ENCODE results near the gene TMEM63A.

Gene TMEM63A

GRCh38 chr1:225875044-225875815 lies 7.0 kb downstream of the TMEM63A start:
- ATAC-seq (replicated peaks) (peak; percentile 23), DNase-seq (no peak)
- peaks cover 55 to 61% of the 10 kb centered on the region in 2 donors for H3K4me1 Mint-ChIP-seq (ENCODE audit: low read depth in 2 of 2)
- no peaks in the 10 kb centered on the region for H3K27me3 Mint-ChIP-seq
- H3K9me3 Mint-ChIP-seq: no peaks in the 10 kb centered on the region
- H3K36me3 Mint-ChIP-seq (ENCODE audit: insufficient read depth): peaks cover 66% of the 10 kb centered on the region
- no peak overlapping the region for H3K4me3 Mint-ChIP-seq
- H3K27ac Mint-ChIP-seq: peak overlapping the region; percentile 13 to 60

- ATAC-seq (replicated peaks) (no peak), DNase-seq (no peak)
- Mint-ChIP-seq H3K36me3 (ENCODE audit: insufficient read depth) (peaks cover 73% of the 10 kb centered on the region), H3K9me3 (no peaks in the 10 kb centered on the region), H3K27ac (peak overlapping the region; percentile 13 to 60), H3K27me3 (no peaks in the 10 kb centered on the region), H3K4me1 (ENCODE audit: low read depth in 2 of 2) (peaks cover 48 to 54% of the 10 kb centered on the region in 2 donors), H3K4me3 (no peak overlapping the region)
These were observed 7.7 kb downstream of the TMEM63A start for GRCh38 chr1:225874431-225874830.

GRCh38 chr1:225873281-225873850 lies 8.8 kb downstream of the TMEM63A start:
- DNase-seq (no peak), ATAC-seq (replicated peaks) (no peak)
- no peaks in the 10 kb centered on the region for H3K9me3 Mint-ChIP-seq
- H3K27me3 Mint-ChIP-seq: no peaks in the 10 kb centered on the region
- peak overlapping the region; percentile 44 to 52 for H3K27ac Mint-ChIP-seq
- peaks cover 83% of the 10 kb centered on the region for H3K36me3 Mint-ChIP-seq (ENCODE audit: insufficient read depth)
- peak overlapping the region in 1 of 2 donors; percentile 41 for H3K4me3 Mint-ChIP-seq
- peaks cover 38 to 47% of the 10 kb centered on the region in 2 donors for H3K4me1 Mint-ChIP-seq (ENCODE audit: low read depth in 2 of 2)

GRCh38 chr1:225872075-225872430 lies 10.1 kb downstream of the TMEM63A start:
- H3K36me3 Mint-ChIP-seq (ENCODE audit: insufficient read depth): peaks cover 86% of the 10 kb centered on the region
- peak overlapping the region in 1 of 2 donors; percentile 56 for H3K4me3 Mint-ChIP-seq
- no peaks in the 10 kb centered on the region for H3K9me3 Mint-ChIP-seq
- H3K27ac Mint-ChIP-seq: peak overlapping the region in 1 of 2 donors; percentile 76
- peaks cover 32 to 40% of the 10 kb centered on the region in 2 donors for H3K4me1 Mint-ChIP-seq (ENCODE audit: low read depth in 2 of 2)
- no peak for ATAC-seq (replicated peaks)
- no peak for DNase-seq
- no peaks in the 10 kb centered on the region for H3K27me3 Mint-ChIP-seq

GRCh38 chr1:225871359-225872074 lies 10.7 kb downstream of the TMEM63A start:
- H3K9me3 Mint-ChIP-seq: no peaks in the 10 kb centered on the region
- peak overlapping the region in 1 of 2 donors; percentile 76 for H3K27ac Mint-ChIP-seq
- peaks cover 86% of the 10 kb centered on the region for H3K36me3 Mint-ChIP-seq (ENCODE audit: insufficient read depth)
- peaks cover 34 to 43% of the 10 kb centered on the region in 2 donors for H3K4me1 Mint-ChIP-seq (ENCODE audit: low read depth in 2 of 2)
- DNase-seq (no peak), ATAC-seq (replicated peaks) (peak; percentile 81)
- no peaks in the 10 kb centered on the region for H3K27me3 Mint-ChIP-seq
- H3K4me3 Mint-ChIP-seq: peak overlapping the region in 1 of 2 donors; percentile 56

- Mint-ChIP-seq H3K4me3 (no peak overlapping the region), H3K9me3 (no peaks in the 10 kb centered on the region), H3K27me3 (no peaks in the 10 kb centered on the region), H3K36me3 (ENCODE audit: insufficient read depth) (peaks cover 86% of the 10 kb centered on the region), H3K4me1 (ENCODE audit: low read depth in 2 of 2) (peaks cover 37 to 44% of the 10 kb centered on the region in 2 donors), H3K27ac (peak overlapping the region in 1 of 2 donors; percentile 71)
- ATAC-seq (replicated peaks) (no peak), DNase-seq (no peak)
These were observed 11.3 kb downstream of the TMEM63A start for GRCh38 chr1:225870911-225871310.

- no peak overlapping the region for H3K4me3 Mint-ChIP-seq
- no peaks in the 10 kb centered on the region for H3K27me3 Mint-ChIP-seq
- no peak for DNase-seq
- peaks cover 87% of the 10 kb centered on the region for H3K36me3 Mint-ChIP-seq (ENCODE audit: insufficient read depth)
- H3K27ac Mint-ChIP-seq: peak overlapping the region; percentile 81 to 89
- no peaks in the 10 kb centered on the region for H3K9me3 Mint-ChIP-seq
- ATAC-seq (replicated peaks): no peak
- H3K4me1 Mint-ChIP-seq (ENCODE audit: low read depth in 2 of 2): peaks cover 32 to 38% of the 10 kb centered on the region in 2 donors
These were observed 13.4 kb downstream of the TMEM63A start for GRCh38 chr1:225868631-225869330.

- Mint-ChIP-seq H3K9me3 (no peaks in the 10 kb centered on the region), H3K4me1 (ENCODE audit: low read depth in 2 of 2) (peaks cover 28 to 38% of the 10 kb centered on the region in 2 donors), H3K27ac (peak overlapping the region; percentile 81 to 89), H3K4me3 (peak overlapping the region; percentile 45 to 72), H3K36me3 (ENCODE audit: insufficient read depth) (peaks cover 90% of the 10 kb centered on the region), H3K27me3 (no peaks in the 10 kb centered on the region)
- DNase-seq (no peak), ATAC-seq (replicated peaks) (no peak)
These were observed 15.2 kb downstream of the TMEM63A start for GRCh38 chr1:225866981-225867380.

- H3K27ac Mint-ChIP-seq: peak overlapping the region; percentile 81 to 89
- H3K9me3 Mint-ChIP-seq: no peaks in the 10 kb centered on the region
- DNase-seq (peak; percentile 31 to 59 (median 49)), ATAC-seq (replicated peaks) (peak; percentile 89)
- H3K4me3 Mint-ChIP-seq: peak overlapping the region; percentile 68 to 72
- H3K36me3 Mint-ChIP-seq (ENCODE audit: insufficient read depth): peaks cover 88% of the 10 kb centered on the region
- peaks cover 24 to 35% of the 10 kb centered on the region in 2 donors for H3K4me1 Mint-ChIP-seq (ENCODE audit: low read depth in 2 of 2)
- H3K27me3 Mint-ChIP-seq: no peaks in the 10 kb centered on the region
These were observed 15.9 kb downstream of the TMEM63A start for GRCh38 chr1:225866061-225866837.

- no peaks in the 10 kb centered on the region for H3K27me3 Mint-ChIP-seq
- peaks cover 88% of the 10 kb centered on the region for H3K36me3 Mint-ChIP-seq (ENCODE audit: insufficient read depth)
- peak overlapping the region; percentile 81 to 89 for H3K27ac Mint-ChIP-seq
- DNase-seq (no peak), ATAC-seq (replicated peaks) (peak; percentile 32)
- H3K4me3 Mint-ChIP-seq: peak overlapping the region in 1 of 2 donors; percentile 72
- H3K4me1 Mint-ChIP-seq (ENCODE audit: low read depth in 2 of 2): peaks cover 24 to 30% of the 10 kb centered on the region in 2 donors
- no peaks in the 10 kb centered on the region for H3K9me3 Mint-ChIP-seq
These were observed 16.7 kb downstream of the TMEM63A start for GRCh38 chr1:225865514-225865913.

- ATAC-seq (replicated peaks) (no peak), DNase-seq (no peak)
- peak overlapping the region in 1 of 2 donors; percentile 15 for H3K27ac Mint-ChIP-seq
- no peaks in the 10 kb centered on the region for H3K9me3 Mint-ChIP-seq
- peaks cover 84% of the 10 kb centered on the region for H3K36me3 Mint-ChIP-seq (ENCODE audit: insufficient read depth)
- H3K4me3 Mint-ChIP-seq: no peak overlapping the region
- no peaks in the 10 kb centered on the region for H3K27me3 Mint-ChIP-seq
- peaks cover 26 to 28% of the 10 kb centered on the region in 2 donors for H3K4me1 Mint-ChIP-seq (ENCODE audit: low read depth in 2 of 2)
These were observed 19.0 kb downstream of the TMEM63A start for GRCh38 chr1:225863167-225863566.

GRCh38 chr1:225862581-225862950 lies 19.6 kb downstream of the TMEM63A start:
- Mint-ChIP-seq H3K36me3 (ENCODE audit: insufficient read depth) (peaks cover 83% of the 10 kb centered on the region), H3K27ac (peak overlapping the region in 1 of 2 donors; percentile 15), H3K27me3 (no peaks in the 10 kb centered on the region), H3K4me1 (ENCODE audit: low read depth in 2 of 2) (peaks cover 23 to 26% of the 10 kb centered on the region in 2 donors), H3K9me3 (no peaks in the 10 kb centered on the region), H3K4me3 (no peak overlapping the region)
- ATAC-seq (replicated peaks) (no peak), DNase-seq (no peak)

All from effector memory CD8-positive, alpha-beta T cell (primary cell).